ENCODE data around the gene TMC3.

GRCh38 chr15:81410318-81410753 is 36.3 kb upstream of the TMC3 start:
- TF ChIP-seq EP300 (IDR thresholded peaks at IDR 0.05) (no peak), CTCF (IDR thresholded peaks at IDR 0.05) (peak in 3 of 4 experiments; percentile 42 to 52 (median 47)), POLR2A (IDR thresholded peaks at IDR 0.05) (no peak)
